Central memory CD4-positive, alpha-beta T cell (primary cell): ENCODE measurements around the gene LRRC4C.
"Not testable (repeated sequence)": the region's sequence is repeated elsewhere in the genome, so short reads cannot be mapped to it uniquely, and the experiment has no call there.

ENCODE experiments used
- DNase-seq: peaks from one replicate; pipeline ENCODE4 v3.0.0; 2022

Gene LRRC4C

DNA sequence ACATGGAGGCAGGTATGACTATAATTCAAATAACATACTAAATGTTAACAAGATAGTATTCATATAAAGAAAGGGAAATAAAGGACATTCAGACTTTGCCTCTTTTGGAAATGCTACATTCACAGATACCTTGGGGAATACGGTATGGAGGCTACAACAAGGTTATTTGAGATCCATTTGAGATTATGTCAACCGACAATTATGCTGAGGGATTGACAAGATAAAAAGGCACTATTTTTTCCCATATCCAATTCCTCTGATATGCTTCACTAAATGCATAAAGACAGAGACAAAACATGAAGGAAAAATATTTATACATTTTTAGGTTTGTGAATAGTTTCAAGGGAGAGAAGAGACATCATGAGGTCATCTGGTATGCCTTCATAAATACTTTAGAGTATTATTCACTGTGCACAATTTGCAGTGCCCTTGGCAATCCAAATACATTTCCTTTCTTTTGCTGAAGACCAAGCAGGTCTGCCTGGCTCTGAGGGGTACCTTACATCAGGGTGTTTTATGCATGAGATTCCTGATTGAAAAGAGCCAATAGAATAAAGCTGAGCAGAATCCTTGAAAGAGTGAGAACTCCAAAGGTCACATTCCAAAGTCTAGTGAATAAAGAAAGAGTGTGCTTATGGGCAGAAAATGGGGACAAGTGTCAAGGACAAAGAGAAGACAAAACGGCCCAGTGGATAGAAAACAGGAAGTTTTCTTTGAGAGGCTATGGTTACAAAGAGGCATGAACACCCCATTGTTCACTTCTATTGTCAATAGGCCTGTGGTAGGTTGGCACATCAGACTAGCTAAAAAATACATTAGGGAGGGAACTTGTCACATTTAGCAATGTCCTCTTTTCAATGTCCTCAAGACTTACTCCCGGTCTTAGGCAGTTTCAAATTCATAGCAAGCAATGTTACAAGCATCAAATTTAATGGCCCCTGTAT is 455.8 kb downstream of the LRRC4C start:
- DNase-seq: no peak

DNA sequence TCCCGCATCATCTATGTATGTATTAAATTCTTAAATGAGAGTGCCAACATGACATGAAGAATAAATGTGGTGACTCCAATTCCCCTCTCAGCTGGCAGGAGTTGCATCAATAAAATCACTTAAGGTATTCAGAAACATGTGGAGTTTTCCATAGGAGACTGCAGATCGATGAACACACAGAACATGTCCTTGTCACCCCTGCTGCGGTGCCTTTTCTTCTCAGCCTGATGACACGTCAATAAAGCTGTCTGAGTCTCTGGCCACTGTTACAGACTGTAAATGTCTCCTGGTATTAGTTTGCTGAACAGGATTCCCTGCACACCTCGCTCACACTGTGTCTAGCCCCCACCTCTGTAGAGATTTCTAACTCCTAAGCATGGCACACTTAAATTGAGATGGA is 460.5 kb downstream of the LRRC4C start:
- DNase-seq: no peak

DNA sequence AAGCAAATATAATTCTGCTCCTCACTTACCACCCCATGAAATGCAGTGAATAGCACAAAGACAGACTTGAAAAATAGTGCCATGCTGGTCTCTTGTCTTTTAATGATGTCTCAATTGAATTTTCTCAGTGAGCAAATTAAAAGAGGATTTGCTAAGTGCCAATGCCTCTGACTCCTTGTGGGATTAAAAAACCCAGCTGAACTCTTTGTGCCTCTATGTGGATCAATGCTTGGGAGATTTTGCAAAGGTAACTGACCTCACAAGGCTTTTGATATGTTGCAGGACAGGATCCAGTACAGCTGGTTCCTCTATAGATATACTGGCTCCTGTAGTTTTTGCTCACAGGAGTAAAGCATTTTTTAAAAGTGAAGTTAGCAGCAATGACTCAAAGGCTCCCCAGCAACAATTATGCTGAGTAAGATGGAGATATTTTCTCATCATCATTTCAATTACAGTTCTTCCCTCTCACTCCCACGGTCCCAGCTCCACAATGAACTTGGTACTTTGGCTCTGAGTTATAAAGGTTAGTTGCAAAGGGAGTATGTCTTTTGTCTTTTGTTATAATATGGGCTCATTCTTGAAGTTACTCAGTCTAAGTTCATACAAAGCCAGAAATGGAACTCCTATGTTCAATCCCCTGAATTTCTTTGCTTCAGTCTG is 471.5 kb downstream of the LRRC4C start:
- DNase-seq: no peak

DNA sequence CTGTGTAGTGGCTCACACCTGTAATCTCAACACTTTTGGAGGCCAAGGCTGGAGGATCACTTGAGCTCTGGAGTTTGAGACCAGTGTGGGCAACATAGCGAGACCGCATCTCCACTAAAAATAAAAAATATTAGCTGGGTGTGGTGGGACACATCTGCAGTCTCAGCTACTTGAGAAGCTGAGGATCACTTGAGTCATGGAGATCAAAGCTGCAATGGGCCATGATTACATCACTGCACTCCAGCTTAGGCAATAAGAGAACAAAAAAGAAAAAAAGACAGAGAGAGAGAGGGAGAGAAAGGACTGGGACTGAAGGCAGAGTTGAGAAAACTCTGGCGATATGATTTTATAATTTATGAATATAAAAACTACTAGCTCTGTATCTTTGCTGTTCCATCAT is 473.1 kb downstream of the LRRC4C start:
- no peak for DNase-seq

DNA sequence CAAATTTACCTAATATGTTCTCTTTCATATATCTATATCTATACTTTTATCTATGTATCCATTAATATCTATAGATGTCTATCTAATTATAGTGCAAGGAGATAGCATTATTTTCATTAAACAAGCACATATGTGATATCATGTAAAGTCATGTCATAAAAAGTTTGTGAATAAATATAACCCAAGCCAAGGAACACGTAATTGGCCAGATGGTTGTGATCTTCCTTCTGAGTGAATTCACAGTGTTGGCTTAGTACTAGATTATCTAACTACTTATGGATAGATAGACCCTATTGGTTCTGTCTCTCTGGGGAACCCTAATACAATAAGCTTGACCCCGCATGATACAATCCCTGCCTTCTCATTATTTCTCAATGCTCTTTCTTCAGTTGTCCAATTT is 484.4 kb downstream of the LRRC4C start:
- no peak for DNase-seq

DNA sequence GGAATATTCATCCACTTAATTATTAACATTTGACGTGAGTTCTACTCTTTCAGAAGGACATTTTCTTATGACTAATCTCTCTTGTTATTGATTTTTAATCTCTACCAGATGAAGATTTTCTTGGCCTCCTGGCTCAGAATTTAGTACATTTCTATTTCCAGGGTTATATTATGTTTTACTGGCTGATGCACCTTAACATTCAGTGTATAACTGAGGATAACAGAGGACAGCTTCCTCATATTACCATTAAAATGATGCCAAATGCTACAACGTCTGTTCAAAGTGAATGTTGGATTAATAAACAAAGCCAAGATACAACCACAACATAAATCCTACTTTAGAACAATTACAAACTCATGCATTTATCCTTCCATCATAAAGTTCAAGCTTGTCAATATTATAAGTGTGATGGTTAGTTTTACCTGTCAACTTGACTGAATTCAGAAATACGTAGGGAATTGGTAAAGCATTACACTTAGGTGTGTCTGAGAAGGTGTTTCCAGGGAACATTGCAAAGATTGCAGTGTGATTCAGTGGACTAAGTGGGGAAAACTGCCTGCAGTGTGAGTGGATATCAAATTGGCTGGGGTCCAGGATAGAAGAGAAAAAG is 485.2 kb downstream of the LRRC4C start:
- no peak for DNase-seq

DNA sequence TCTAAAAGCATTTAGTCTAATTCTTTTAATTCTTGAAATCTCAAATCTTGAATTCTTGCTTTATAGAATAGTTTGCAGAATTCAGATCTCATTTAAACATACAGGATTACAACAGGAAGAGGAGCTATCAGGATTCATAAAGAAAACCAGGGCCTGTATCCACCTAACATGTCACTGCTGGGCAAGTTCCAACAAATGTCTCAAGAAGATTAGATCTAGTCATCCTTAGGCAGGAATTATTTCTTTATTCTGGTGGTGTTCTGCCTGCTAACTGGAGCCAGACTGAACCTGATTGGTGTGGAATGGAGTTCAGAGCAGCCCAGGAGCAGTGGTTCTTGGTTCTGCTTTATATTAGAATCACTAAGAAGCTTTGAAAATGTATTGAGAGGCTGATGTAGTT is 500.7 kb downstream of the LRRC4C start:
- no peak for DNase-seq

DNA sequence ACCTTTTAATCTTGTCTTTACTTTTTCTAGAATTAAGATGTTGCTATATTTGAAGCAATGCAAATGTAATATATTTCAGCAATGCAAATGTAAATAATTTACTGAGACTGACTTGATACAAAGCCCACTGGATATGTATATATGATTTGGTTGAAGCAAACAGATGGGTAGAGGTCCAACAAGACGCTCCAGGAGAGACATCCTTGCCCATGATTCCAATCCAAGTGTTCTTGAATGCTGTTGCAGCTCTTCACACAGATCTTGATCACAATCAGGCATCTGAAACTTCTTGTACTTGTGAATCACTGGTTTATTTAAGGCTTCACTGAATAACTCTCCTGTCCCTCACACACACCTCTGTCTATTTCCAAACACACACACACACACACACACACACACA is 507.0 kb downstream of the LRRC4C start:
- no peak for DNase-seq

DNA sequence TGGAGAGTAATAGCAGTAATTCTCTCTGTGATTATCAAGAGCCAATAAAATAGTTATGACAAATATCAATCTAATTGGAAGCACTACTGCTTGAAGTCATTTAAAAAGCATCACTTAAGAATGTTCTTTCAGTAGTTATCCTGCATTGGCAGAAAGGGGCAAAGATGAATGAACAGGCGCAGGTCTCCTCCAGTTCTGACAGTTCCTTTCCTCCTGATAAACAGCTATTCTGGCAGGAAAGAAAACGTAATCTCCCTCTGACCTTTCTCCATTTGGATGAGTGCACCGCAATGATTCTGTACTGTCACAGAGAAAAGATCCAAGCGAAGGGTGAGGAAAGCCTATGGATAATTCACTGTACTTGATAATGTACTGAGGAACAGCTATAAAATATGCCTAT is 521.5 kb downstream of the LRRC4C start:
- no peak for DNase-seq

DNA sequence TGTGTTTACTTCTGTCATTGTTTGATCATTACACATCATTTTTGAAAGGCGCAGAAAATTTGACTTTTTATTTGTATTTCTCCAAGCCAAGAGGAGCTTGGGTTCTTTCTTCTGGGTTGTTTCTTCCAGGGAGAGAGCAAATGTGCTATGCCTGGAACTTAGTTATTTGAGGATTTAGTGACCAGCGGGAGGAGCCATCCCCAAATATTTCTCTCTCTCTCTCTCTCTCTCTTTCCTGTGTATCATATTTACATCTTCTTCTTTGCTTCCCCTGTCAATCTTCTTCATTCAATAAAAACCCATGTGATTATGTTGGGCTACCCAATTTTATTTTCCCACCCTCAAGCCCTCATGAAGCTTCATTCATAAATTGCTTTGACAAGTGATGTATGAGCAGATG is 534.5 kb downstream of the LRRC4C start:
- DNase-seq: no peak

DNA sequence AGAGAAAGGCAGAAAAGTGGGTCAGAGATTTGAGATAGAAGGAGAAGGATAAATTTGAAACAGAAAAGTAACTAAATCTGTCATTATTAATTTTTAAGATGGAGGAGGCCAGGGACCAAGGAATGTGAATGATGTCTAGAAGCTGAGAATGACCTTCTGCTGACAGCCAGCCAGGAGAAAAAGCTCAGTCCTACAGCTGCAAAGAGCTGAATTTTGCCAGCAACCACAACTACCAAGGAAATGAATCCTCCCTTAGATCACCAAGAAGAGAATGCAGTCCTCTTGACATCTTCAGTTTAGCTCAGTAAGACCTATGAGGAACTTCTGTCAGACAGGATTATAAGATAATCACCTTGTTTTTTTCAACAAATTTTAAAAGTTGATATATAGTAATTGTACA is 538.2 kb downstream of the LRRC4C start:
- no peak for DNase-seq

DNA sequence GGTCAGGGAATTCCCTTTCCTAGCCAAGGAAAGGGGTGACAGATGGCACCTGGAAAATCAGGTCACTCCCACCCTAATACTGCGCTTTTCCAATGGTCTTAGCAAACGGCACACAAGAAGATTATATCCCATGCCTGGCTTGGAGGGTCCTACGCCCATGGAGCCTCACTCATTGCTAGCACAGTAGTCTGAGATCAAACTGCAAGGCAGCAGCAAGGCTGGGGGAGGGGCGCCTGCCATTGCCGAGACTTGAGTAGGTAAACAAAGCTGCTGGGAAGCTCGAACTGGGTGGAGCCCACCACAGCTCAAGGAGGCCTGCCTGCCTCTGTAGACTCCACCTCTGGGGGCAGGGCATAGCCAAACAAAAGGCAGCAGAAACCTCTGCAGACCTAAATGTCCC is 548.7 kb downstream of the LRRC4C start:
- DNase-seq: not testable (repeated sequence)

DNA sequence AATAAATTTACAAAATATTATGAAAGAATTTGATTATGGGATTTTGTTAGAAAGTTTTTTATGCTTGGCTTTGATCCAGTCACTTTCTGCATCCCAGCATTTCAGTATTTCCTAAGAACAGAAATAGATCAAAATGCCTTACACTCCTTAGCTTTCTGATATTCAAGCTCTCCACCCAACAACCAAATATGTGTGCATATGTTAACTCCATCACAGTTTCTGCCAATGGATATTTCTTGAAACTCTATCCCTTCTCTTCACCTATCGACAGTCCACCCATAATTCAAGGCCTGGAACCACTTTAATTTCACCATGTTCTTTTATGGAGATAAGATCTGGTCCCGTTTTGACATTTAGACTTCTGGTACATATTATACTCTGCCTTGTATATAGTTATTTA is 565.0 kb downstream of the LRRC4C start:
- DNase-seq: no peak

DNA sequence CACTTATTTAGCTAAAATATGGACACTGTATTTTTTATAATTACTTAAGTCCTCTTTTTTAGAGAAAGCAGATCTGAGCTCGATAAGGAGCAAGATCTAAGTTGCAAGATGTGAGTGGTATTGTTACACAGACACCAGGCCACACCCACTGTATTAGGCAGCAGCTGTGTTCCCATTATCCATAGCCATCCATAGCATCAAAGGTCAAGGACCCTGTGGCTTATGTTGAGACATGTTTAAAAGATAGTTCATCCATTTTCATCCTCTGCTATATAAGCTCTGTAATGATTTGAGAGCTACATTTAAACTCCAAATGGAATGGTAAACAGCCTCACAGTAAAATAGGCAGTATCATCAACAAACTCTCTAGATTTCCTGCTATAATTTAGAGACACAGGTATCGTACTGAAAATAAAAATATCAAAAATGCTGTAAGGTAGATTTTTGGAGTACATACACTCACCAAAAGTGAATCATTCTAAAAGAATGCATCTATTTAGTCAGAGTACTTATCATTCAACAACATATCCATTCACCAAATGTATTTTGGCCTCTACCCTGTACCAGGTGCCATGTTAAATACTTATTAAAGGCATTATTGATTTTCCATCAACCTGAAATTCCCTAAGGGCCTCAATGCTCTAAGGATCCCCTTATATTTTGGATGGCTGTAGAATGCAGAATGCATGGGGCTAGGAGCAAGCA is 574.0 kb downstream of the LRRC4C start:
- no peak for DNase-seq

DNA sequence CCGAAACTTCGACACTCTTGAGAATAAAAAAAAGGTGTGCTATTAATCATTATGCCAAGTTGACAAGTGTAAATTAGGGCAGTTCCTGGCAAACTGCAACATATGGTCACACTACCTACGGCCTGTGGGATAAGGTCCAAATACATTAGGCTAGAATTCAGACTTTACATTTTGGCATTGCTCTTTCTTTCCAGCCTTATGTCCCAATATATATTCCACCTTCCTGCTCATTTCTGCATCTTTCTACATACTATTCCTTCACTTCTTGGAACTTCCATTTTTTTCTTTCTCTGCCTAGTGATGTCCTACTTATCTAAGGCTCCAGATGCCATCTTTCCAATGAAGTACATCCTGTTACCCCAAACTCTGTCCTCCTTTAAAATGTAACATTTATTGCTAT is 577.2 kb downstream of the LRRC4C start:
- no peak for DNase-seq

DNA sequence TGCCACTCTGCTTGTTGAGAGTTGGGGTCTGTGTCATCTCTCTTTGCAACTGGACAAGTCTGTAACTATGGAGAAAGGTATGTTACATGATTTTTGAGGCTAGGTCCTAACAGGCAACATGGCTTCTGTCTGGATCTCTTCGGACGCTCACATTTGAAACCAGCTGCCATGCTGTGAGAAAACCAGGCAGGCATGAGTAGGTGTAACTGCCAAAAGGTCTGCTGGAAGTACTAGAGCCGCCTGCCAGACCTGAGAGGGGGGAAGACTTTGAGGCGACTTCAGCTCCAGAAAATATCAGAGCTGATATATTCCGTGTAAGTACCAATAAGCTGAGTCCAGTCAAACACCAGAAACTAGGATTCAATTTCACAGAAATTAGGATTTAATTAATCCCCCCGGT is 579.5 kb downstream of the LRRC4C start:
- no peak for DNase-seq

DNA sequence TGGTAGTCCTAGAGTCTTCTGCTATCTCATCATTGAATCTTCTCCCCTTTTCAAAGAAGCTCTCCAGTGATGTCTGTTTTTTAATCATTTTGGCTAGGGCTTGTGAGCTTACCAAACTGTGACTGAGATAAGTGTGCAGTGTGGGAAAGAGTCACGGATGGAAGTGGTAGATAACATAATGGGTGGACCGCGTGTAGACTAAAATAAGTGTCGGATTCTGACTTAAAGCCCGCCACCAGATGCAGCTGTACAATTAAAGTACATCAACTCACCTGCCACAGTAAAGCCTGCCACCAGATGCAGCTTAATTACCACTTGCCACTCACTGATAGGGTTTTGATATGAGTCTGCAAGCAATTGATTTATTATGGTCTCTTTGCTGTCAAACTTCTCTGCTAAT is 581.5 kb downstream of the LRRC4C start:
- DNase-seq: no peak

DNA sequence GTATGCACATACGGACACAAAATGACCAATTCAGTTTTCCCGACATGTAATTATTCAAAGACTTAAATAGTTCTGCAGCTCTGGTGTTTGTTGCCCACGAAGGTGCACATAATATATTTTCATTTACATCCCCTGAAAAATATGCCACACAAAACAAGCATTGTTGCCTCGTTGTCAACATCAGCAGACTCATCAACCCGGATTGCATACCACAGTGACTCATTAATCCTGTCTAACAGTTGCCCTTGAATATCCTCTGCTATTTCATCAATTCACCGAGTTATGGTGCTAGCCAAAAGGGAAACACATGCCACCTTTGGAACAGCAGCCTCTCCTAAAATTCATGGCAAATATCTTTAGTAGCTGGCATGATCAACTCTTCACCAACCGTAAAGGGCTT is 582.2 kb downstream of the LRRC4C start:
- no peak for DNase-seq

DNA sequence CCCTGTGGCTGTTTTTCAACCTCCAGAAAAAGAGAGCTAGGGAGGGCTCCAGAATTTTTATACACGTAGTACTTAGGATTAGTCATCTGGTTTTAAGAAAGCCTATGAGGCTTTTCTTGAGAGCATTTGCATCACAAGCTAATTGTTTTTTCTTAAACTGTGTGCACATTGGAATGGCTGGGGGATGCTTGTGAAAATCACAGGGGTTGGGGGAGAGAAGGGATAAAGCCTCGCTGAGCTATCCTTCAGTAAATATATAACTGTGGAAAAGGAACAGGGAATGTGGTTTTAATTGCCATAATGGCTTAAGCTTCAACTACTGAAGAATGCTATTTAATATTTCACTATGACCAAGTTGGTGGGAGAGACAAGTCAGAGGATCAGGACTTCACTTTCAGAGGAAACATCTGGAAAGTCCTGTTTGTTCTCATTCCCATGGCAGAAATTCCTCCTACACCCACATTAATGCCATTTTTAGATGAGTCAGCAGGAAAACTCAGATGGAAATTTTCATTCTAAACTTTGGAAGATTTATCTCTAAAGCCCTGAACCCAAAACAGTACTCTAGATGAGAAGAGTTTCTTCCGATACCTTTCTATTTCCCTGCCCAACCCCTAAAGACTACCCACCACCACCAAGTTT is 591.3 kb downstream of the LRRC4C start:
- no peak for DNase-seq

DNA sequence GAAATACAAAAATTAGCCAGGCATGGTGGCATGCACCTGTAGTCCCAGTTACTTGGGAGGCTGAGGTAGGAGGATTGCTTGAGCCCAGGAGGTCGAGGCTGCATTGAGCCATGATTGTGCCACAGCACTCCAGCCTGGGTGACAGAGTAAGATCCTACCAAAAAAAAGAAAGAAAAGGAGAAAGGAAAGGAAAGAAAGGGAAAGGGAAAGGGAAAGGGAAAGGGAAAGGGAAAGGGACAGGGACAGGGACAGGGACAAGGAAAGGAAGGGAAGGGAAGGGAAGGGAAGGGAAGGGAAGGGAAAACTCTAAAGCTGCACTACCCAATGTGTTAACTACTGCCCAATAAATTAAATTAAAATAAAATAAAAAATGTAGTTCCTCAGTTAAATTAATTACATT is 601.7 kb downstream of the LRRC4C start:
- not testable (repeated sequence) for DNase-seq

DNA sequence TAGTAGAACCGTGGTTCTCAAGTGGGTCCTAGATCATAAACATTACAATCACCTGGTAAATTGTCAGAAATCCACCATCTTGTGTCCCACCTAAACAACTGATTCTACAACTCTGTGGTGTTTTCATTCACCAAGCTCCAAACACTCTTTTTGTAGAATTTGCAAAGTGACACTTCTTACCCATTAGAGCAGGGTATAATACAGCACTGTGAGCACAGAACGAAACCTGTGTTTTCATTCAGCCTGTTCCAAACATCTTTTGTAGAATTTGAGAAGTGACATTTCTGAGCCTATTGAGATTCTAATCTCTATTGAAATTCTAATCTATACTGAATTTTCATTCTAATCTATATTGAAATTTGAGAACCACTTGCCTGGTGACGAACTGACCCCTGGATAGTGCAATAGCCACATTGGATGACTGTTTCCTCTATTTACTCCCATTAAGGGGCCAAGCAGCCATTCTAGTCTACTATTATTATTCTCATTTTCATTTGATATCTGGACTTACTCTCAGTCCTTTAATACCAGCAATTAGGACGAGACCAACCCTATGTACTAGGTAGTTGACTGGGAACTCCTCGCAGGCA is 616.6 kb downstream of the LRRC4C start:
- DNase-seq: no peak

DNA sequence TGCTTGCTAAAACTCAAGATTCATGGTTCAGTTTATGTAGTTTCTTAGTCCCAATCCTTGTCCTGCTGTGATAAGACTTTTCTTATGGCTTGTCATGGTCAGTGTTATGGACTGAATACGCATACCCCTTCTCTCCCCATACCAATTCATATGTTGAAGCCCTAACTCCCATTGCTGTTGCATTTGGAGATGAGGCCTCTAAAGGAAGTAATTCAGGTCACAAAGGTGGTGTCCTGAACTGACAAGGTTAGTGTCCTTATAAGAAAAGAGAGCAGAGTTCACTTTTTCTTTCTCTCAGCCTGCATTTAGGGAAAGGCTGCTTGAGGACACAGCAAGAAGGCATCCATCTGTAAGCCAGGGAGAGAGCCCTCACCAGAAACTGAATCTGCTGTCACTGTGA is 618.2 kb downstream of the LRRC4C start:
- DNase-seq: no peak
